SHP77 treated with DMSO at 0.1 percent for 48 hours (cell line): ENCODE data around the gene ZNF248.
"Not testable (repeated sequence)": the region's sequence is repeated elsewhere in the genome, so short reads cannot be mapped to it uniquely, and the experiment has no call there.

Experiments
- DNase-seq: peaks from one replicate; lab custom pipeline; 2025; lab: John Stamatoyannopoulos, UW

ZNF248 gene

GRCh38 chr10:37857287-37858211 is at the start of gene ZNF248:
Gene ZNF248 (minus strand): TSS chr10:37857610. CDS start chr10:37856310, 1,300 bp downstream.
- peak; percentile 78 for DNase-seq

- DNase-seq: no peak
Measured at GRCh38 chr10:37906382-37906781, 49.0 kb upstream of the ZNF248 start.

- no peak for DNase-seq
Measured at GRCh38 chr10:37896436-37896835, 39.0 kb upstream of the ZNF248 start.

GRCh38 chr10:37895674-37896073 is 38.3 kb upstream of the ZNF248 start:
- no peak for DNase-seq

GRCh38 chr10:37885850-37886249 is 28.4 kb upstream of the ZNF248 start:
- no peak for DNase-seq

GRCh38 chr10:37872955-37873354 is 15.5 kb upstream of the ZNF248 start:
- DNase-seq: no peak

- no peak for DNase-seq
Measured at GRCh38 chr10:37872283-37872682, 14.9 kb upstream of the ZNF248 start.

GRCh38 chr10:37871568-37872251 is 14.3 kb upstream of the ZNF248 start:
- DNase-seq: no peak

GRCh38 chr10:37871143-37871542 is 13.7 kb upstream of the ZNF248 start:
- DNase-seq: no peak

GRCh38 chr10:37868796-37869195 is 11.4 kb upstream of the ZNF248 start:
- no peak for DNase-seq

GRCh38 chr10:37865957-37866803 is 8.8 kb upstream of the ZNF248 start:
- no peak for DNase-seq

GRCh38 chr10:37865264-37865663 is 7.9 kb upstream of the ZNF248 start:
- no peak for DNase-seq

GRCh38 chr10:37860494-37861190 is 3.2 kb upstream of the ZNF248 start:
- no peak for DNase-seq

- not testable (repeated sequence) for DNase-seq
Measured at GRCh38 chr10:37859270-37859669, 1.9 kb upstream of the ZNF248 start.

GRCh38 chr10:37856881-37857286 is 526 bp downstream of the ZNF248 start:
- no peak for DNase-seq

- DNase-seq: no peak
Measured at GRCh38 chr10:37855636-37856035, 1.8 kb downstream of the ZNF248 start.

- no peak for DNase-seq
Measured at GRCh38 chr10:37854626-37855025, 2.8 kb downstream of the ZNF248 start.

GRCh38 chr10:37844644-37845043 is 12.8 kb downstream of the ZNF248 start:
- no peak for DNase-seq

GRCh38 chr10:37839243-37839642 is 18.2 kb downstream of the ZNF248 start:
- DNase-seq: no peak

- DNase-seq: no peak
Measured at GRCh38 chr10:37831495-37832333, 25.7 kb downstream of the ZNF248 start.

GRCh38 chr10:37826806-37827205 is 30.6 kb downstream of the ZNF248 start:
- DNase-seq: no peak
